DOHH2 (cell line): Measurements from ENCODE around the gene CAPS.

ENCODE experiments used
- H3F3A ChIP-seq: fragments of 200-600 bp; sonication (generic), shearing (Covaris generic); 2 replicates; pipeline ENCODE4 v1.6.0; 2016; ENCODE audit warnings: antibody characterized with exemption, mild to moderate bottlenecking; ENCODE audit not compliant: control insufficient read depth, insufficient read depth
- H3K27ac ChIP-seq: fragments of 200-600 bp; sonication (generic); 2 replicates; pipeline ENCODE4 v1.5.1; 2014; ENCODE audit warnings: low read depth, mild to moderate bottlenecking, low read length, moderate library complexity
- H3K27me3 ChIP-seq: fragments of 200-600 bp; sonication (generic); 2 replicates; pipeline ENCODE4 v1.6.1; 2014; ENCODE audit warnings: mild to moderate bottlenecking, low read length, mixed read lengths; ENCODE audit not compliant: control insufficient read depth
- H3K36me3 ChIP-seq: fragments of 200-600 bp; sonication (generic); 2 replicates; pipeline ENCODE4 v1.6.1; 2014; ENCODE audit warnings: mild to moderate bottlenecking, low read length, moderate library complexity, mixed read lengths; ENCODE audit not compliant: control insufficient read depth
- H3K4me1 ChIP-seq: fragments of 200-600 bp; sonication (generic); 2 replicates; pipeline ENCODE4 v1.6.1; 2014; ENCODE audit warnings: mild to moderate bottlenecking, low read length, mixed read lengths; ENCODE audit not compliant: control insufficient read depth
- H3K4me2 ChIP-seq: fragments of 200-600 bp; sonication (generic); 2 replicates; pipeline ENCODE4 v1.6.0; 2014; ENCODE audit warnings: mild to moderate bottlenecking, low read length, moderate library complexity
- H3K4me3 ChIP-seq: fragments of 200-600 bp; sonication (generic); 2 replicates; pipeline ENCODE4 v1.5.1; 2014; ENCODE audit warnings: mild to moderate bottlenecking, low read length, mixed read lengths
- H3K79me2 ChIP-seq: fragments of 200-600 bp; sonication (generic); 2 replicates; pipeline ENCODE4 v1.6.1; 2014; ENCODE audit warnings: mild to moderate bottlenecking, low read length, mixed read lengths; ENCODE audit not compliant: control insufficient read depth
- H3K9me2 ChIP-seq: fragments of 200-600 bp; sonication (generic); replicated peaks from 2 replicates; pipeline ENCODE4 v1.6.1; 2014; ENCODE audit warnings: mild to moderate bottlenecking, low read length, mixed read lengths; ENCODE audit not compliant: control insufficient read depth
- H3K9me3 ChIP-seq: fragments of 200-600 bp; sonication (generic); 2 replicates; pipeline ENCODE4 v1.6.1; 2014; ENCODE audit warnings: antibody characterized with exemption, low read length, mixed read lengths; ENCODE audit not compliant: control insufficient read depth, insufficient read depth
- H4K20me1 ChIP-seq: fragments of 200-600 bp; sonication (generic); 2 replicates; pipeline ENCODE4 v1.6.0; 2014; ENCODE audit warnings: low read depth, mild to moderate bottlenecking, antibody characterized with exemption, low read length, moderate library complexity; ENCODE audit not compliant: control insufficient read depth, insufficient read depth
- CTCF ChIP-seq: fragments of 200-600 bp; sonication (generic); IDR thresholded peaks from one replicate; pipeline ENCODE4 v1.5.1; 2014; ENCODE audit warnings: antibody characterized with exemption, mild to moderate bottlenecking, low read depth, low read length; ENCODE audit not compliant: poor library complexity, severe bottlenecking
- EZH2phosphoT487 ChIP-seq: fragments of 200-600 bp; sonication (generic); IDR thresholded peaks from 2 replicates; pipeline ENCODE4 v1.6.1; 2017; ENCODE audit warnings: borderline replicate concordance, mild to moderate bottlenecking, antibody characterized with exemption, low read length, moderate library complexity, mixed read lengths

The CAPS gene

GRCh38 chr19:5937550-5937949, 23.5 kb downstream of the CAPS start:
- TF ChIP-seq CTCF = no peak
- TF ChIP-seq EZH2phosphoT487 = no peak
- peaks cover 35% of the 10 kb centered on the region for H3K79me2 ChIP-seq
- no peak overlapping the region for H3K4me2 ChIP-seq
- H3K27me3 ChIP-seq = no peaks in the 10 kb centered on the region
- no peak overlapping the region for H3K27ac ChIP-seq
- no peaks in the 10 kb centered on the region for H3F3A ChIP-seq
- no peaks in the 10 kb centered on the region for H3K9me3 ChIP-seq
- H3K4me1 ChIP-seq = no peaks in the 10 kb centered on the region
- H4K20me1 ChIP-seq = peaks cover 3% of the 10 kb centered on the region; the same call in 1 of the 2 replicates
- no peak overlapping the region for H3K4me3 ChIP-seq
- peaks cover 61% of the 10 kb centered on the region for H3K36me3 ChIP-seq
- no peaks in the 10 kb centered on the region for H3K9me2 ChIP-seq

GRCh38 chr19:5940260-5941208, 26.5 kb downstream of the CAPS start:
- Histone ChIP-seq H3K4me2 (no peak overlapping the region), H3K4me3 (no peak overlapping the region), H3K9me3 (no peaks in the 10 kb centered on the region), H4K20me1 (peaks cover 12% of the 10 kb centered on the region; the same call in 1 of the 2 replicates), H3K4me1 (no peaks in the 10 kb centered on the region), H3F3A (no peaks in the 10 kb centered on the region), H3K9me2 (no peaks in the 10 kb centered on the region), H3K27ac (no peak overlapping the region), H3K36me3 (peaks cover 49% of the 10 kb centered on the region), H3K27me3 (no peaks in the 10 kb centered on the region), H3K79me2 (peaks cover 58% of the 10 kb centered on the region)
- TF ChIP-seq CTCF (no peak), EZH2phosphoT487 (no peak)

GRCh38 chr19:5941673-5942072, 27.6 kb downstream of the CAPS start:
- no peak overlapping the region for H3K27ac ChIP-seq
- TF ChIP-seq EZH2phosphoT487 (no peak), CTCF (no peak)
- no peaks in the 10 kb centered on the region for H3K4me1 ChIP-seq
- peaks cover 49% of the 10 kb centered on the region for H3K36me3 ChIP-seq
- no peaks in the 10 kb centered on the region for H3F3A ChIP-seq
- no peaks in the 10 kb centered on the region for H3K27me3 ChIP-seq
- H3K9me3 ChIP-seq = no peaks in the 10 kb centered on the region
- H4K20me1 ChIP-seq = peaks cover 12% of the 10 kb centered on the region; the same call in 1 of the 2 replicates
- H3K9me2 ChIP-seq = no peaks in the 10 kb centered on the region
- H3K79me2 ChIP-seq = peaks cover 65% of the 10 kb centered on the region
- H3K4me2 ChIP-seq = no peak overlapping the region
- H3K4me3 ChIP-seq = no peak overlapping the region
